HL-60 (cell line): ENCODE measurements around the gene APMAP.

Experiments used
- GABPA ChIP-seq: IDR thresholded peaks from 2 replicates; pipeline ENCODE4 v1.6.1; 2012; ENCODE audit warnings: low read depth
- POLR2AphosphoS5 ChIP-seq: IDR thresholded peaks from 2 replicates; pipeline ENCODE4 v1.6.1; 2012; ENCODE audit warnings: low read depth
- TF ChIP-seq, protein P1 (sequence below): IDR thresholded peaks from one replicate; pipeline ENCODE4 v1.5.1; 2011; ENCODE audit warnings: low read length, control low read depth, inconsistent platforms; ENCODE audit not compliant: insufficient read depth
- TF ChIP-seq, protein P2 (sequence below): IDR thresholded peaks from 2 replicates; pipeline ENCODE4 v1.6.1; 2012; ENCODE audit warnings: low read depth; ENCODE audit not compliant: insufficient replicate concordance

DNA sequence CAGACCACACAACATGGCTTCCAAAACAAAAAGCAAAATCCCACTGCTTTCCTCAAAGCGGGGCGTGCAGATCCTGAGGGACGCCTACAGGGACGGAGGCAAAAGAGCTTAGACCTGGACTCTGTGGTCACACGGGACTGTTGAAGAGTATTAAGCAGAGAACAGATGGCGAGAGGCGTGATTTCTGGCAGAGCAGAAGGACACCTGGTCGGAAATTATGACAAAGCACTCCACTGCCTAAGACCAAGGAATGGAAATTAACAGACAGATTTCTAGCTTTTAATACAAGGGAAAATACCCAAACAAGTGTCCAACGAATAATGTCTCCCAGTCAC is 28.1 kb downstream of the APMAP start:
- TF ChIP-seq, protein P1, sequence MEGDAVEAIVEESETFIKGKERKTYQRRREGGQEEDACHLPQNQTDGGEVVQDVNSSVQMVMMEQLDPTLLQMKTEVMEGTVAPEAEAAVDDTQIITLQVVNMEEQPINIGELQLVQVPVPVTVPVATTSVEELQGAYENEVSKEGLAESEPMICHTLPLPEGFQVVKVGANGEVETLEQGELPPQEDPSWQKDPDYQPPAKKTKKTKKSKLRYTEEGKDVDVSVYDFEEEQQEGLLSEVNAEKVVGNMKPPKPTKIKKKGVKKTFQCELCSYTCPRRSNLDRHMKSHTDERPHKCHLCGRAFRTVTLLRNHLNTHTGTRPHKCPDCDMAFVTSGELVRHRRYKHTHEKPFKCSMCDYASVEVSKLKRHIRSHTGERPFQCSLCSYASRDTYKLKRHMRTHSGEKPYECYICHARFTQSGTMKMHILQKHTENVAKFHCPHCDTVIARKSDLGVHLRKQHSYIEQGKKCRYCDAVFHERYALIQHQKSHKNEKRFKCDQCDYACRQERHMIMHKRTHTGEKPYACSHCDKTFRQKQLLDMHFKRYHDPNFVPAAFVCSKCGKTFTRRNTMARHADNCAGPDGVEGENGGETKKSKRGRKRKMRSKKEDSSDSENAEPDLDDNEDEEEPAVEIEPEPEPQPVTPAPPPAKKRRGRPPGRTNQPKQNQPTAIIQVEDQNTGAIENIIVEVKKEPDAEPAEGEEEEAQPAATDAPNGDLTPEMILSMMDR = no peak
- TF ChIP-seq POLR2AphosphoS5 (no peak), GABPA (no peak)
- TF ChIP-seq, protein P2, sequence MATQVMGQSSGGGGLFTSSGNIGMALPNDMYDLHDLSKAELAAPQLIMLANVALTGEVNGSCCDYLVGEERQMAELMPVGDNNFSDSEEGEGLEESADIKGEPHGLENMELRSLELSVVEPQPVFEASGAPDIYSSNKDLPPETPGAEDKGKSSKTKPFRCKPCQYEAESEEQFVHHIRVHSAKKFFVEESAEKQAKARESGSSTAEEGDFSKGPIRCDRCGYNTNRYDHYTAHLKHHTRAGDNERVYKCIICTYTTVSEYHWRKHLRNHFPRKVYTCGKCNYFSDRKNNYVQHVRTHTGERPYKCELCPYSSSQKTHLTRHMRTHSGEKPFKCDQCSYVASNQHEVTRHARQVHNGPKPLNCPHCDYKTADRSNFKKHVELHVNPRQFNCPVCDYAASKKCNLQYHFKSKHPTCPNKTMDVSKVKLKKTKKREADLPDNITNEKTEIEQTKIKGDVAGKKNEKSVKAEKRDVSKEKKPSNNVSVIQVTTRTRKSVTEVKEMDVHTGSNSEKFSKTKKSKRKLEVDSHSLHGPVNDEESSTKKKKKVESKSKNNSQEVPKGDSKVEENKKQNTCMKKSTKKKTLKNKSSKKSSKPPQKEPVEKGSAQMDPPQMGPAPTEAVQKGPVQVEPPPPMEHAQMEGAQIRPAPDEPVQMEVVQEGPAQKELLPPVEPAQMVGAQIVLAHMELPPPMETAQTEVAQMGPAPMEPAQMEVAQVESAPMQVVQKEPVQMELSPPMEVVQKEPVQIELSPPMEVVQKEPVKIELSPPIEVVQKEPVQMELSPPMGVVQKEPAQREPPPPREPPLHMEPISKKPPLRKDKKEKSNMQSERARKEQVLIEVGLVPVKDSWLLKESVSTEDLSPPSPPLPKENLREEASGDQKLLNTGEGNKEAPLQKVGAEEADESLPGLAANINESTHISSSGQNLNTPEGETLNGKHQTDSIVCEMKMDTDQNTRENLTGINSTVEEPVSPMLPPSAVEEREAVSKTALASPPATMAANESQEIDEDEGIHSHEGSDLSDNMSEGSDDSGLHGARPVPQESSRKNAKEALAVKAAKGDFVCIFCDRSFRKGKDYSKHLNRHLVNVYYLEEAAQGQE = no peak
